Peyer's patch (tissue), 4 donors: Measurements from ENCODE around the gene WDR31. TPM values are rescaled to one million over a fixed set of nuclear protein-coding genes. Genes with fewer than 3 reads are reported as not detected.
A peak's percentile ranks its signal among the peaks of the same experiment; 100 is the strongest.

Source experiments
- DNase-seq, 3 donors: peaks; one replicate each; pipeline ENCODE4 v3.0.0-alpha.2; 2017 to 2019
- H3K27ac ChIP-seq, 4 donors: fragments of 200-600 bp; sonication (generic); one replicate each; pipeline ENCODE4 v1.5.1; 2016 to 2019
- H3K27me3 ChIP-seq, 2 donors: fragments of 200-600 bp; sonication (generic); one replicate each; pipeline ENCODE4 v1.5.1; 2019
- H3K36me3 ChIP-seq, 3 donors: fragments of 200-600 bp; sonication (generic); one replicate each; pipeline ENCODE4 v1.5.1; 2016 to 2019
- H3K4me1 ChIP-seq, 4 donors: fragments of 200-600 bp; sonication (generic); one replicate each; pipeline ENCODE4 v1.5.1; 2016 to 2019
- H3K4me3 ChIP-seq, 4 donors: fragments of 200-600 bp; sonication (generic); 1 replicate in 3 of 4; 2 replicates in 1 of 4; pipeline ENCODE4 v1.5.1; 2016 to 2019; ENCODE audit warnings: mild to moderate bottlenecking in 1 of 4
- H3K9me3 ChIP-seq, 4 donors: fragments of 200-600 bp; sonication (generic); one replicate each; pipeline ENCODE4 v1.5.1; 2016 to 2019; ENCODE audit warnings: mild to moderate bottlenecking in 1 of 4
- CTCF ChIP-seq, 6 experiments: fragments of 450-650 bp in 4 of 6; fragments of 200-600 bp in 2 of 6; sonication (generic) in 1 of 6; IDR thresholded peaks; one replicate each; pipeline ENCODE4 v1.5.1; 2017 to 2019; ENCODE audit warnings: antibody characterized with exemption in 6 of 6, mild to moderate bottlenecking in 3 of 6, moderate library complexity in 1 of 6
- POLR2A ChIP-seq, 2 donors: fragments of 450-650 bp; IDR thresholded peaks; one replicate each; pipeline ENCODE4 v1.5.1; 2017; ENCODE audit warnings: antibody characterized with exemption in 2 of 2, mild to moderate bottlenecking in 2 of 2, moderate library complexity in 2 of 2
- total RNA-seq, 4 donors: library from RNA; depleted of rRNA; stranded (reverse); fragments of >200 nt; gene quantifications; one replicate each; pipeline ENCODE4 v1.1.0, GENCODE V29; 2016

The WDR31 gene
- total RNA-seq, 4 donors from 2014 or later = 1.1 to 3.5 (median 2.5) TPM; not detected in 1

GRCh38 chr9:113315231-113315630 is 24.8 kb downstream of the WDR31 start:
- DNase-seq = no peak
- no peaks in the 10 kb centered on the region for H3K36me3 ChIP-seq
- H3K4me1 ChIP-seq = no peaks in the 10 kb centered on the region
- TF ChIP-seq POLR2A (IDR thresholded peaks at IDR 0.05) = no peak
- no peak for TF ChIP-seq CTCF (IDR thresholded peaks at IDR 0.05)
- H3K9me3 ChIP-seq = no peaks in the 10 kb centered on the region
- H3K27me3 ChIP-seq = no peaks in the 10 kb centered on the region
- H3K4me3 ChIP-seq = no peak overlapping the region
- no peak overlapping the region for H3K27ac ChIP-seq

GRCh38 chr9:113313261-113313660 is 26.8 kb downstream of the WDR31 start:
- no peaks in the 10 kb centered on the region for H3K36me3 ChIP-seq
- no peaks in the 10 kb centered on the region for H3K4me1 ChIP-seq
- TF ChIP-seq POLR2A (IDR thresholded peaks at IDR 0.05) = no peak
- TF ChIP-seq CTCF (IDR thresholded peaks at IDR 0.05) = no peak
- no peaks in the 10 kb centered on the region for H3K27me3 ChIP-seq
- no peak for DNase-seq
- no peak overlapping the region for H3K4me3 ChIP-seq
- no peaks in the 10 kb centered on the region for H3K9me3 ChIP-seq
- no peak overlapping the region for H3K27ac ChIP-seq

- TF ChIP-seq CTCF (IDR thresholded peaks at IDR 0.05) (no peak), POLR2A (IDR thresholded peaks at IDR 0.05) (no peak)
- H3K27me3 ChIP-seq = no peaks in the 10 kb centered on the region
- no peak overlapping the region for H3K4me3 ChIP-seq
- H3K9me3 ChIP-seq = no peaks in the 10 kb centered on the region
- no peaks in the 10 kb centered on the region for H3K36me3 ChIP-seq
- no peaks in the 10 kb centered on the region for H3K4me1 ChIP-seq
- no peak overlapping the region for H3K27ac ChIP-seq
- DNase-seq = no peak
Measured at GRCh38 chr9:113311961-113312360, 28.1 kb downstream of the WDR31 start.

- H3K27me3 ChIP-seq = no peaks in the 10 kb centered on the region
- DNase-seq = no peak
- no peak overlapping the region for H3K27ac ChIP-seq
- H3K36me3 ChIP-seq = no peaks in the 10 kb centered on the region
- no peaks in the 10 kb centered on the region for H3K9me3 ChIP-seq
- TF ChIP-seq CTCF (IDR thresholded peaks at IDR 0.05) = no peak
- TF ChIP-seq POLR2A (IDR thresholded peaks at IDR 0.05) = no peak
- no peaks in the 10 kb centered on the region for H3K4me1 ChIP-seq
- no peak overlapping the region for H3K4me3 ChIP-seq
Measured at GRCh38 chr9:113310538-113310937, 29.5 kb downstream of the WDR31 start.

- DNase-seq = peak in 1 of 3 donors; percentile 73
- H3K27me3 ChIP-seq = no peaks in the 10 kb centered on the region
- H3K27ac ChIP-seq = no peak overlapping the region
- no peak overlapping the region for H3K4me3 ChIP-seq
- H3K4me1 ChIP-seq = no peaks in the 10 kb centered on the region
- no peaks in the 10 kb centered on the region for H3K36me3 ChIP-seq
- no peaks in the 10 kb centered on the region for H3K9me3 ChIP-seq
- no peak for TF ChIP-seq POLR2A (IDR thresholded peaks at IDR 0.05)
- TF ChIP-seq CTCF (IDR thresholded peaks at IDR 0.05) = peak in 4 of 6 experiments; percentile 65 to 88 (median 81)
Measured at GRCh38 chr9:113309204-113309813, 30.8 kb downstream of the WDR31 start.
